ENCODE data around the gene CBR1. TPM values are rescaled to one million over a fixed set of nuclear protein-coding genes. Genes with fewer than 3 reads are reported as not detected.

The CBR1 gene
- total RNA-seq = 60.8 and 83.1 TPM in 2 replicates
- 45.1 and 49.5 TPM in 2 replicates for polyA plus RNA-seq

DNA sequence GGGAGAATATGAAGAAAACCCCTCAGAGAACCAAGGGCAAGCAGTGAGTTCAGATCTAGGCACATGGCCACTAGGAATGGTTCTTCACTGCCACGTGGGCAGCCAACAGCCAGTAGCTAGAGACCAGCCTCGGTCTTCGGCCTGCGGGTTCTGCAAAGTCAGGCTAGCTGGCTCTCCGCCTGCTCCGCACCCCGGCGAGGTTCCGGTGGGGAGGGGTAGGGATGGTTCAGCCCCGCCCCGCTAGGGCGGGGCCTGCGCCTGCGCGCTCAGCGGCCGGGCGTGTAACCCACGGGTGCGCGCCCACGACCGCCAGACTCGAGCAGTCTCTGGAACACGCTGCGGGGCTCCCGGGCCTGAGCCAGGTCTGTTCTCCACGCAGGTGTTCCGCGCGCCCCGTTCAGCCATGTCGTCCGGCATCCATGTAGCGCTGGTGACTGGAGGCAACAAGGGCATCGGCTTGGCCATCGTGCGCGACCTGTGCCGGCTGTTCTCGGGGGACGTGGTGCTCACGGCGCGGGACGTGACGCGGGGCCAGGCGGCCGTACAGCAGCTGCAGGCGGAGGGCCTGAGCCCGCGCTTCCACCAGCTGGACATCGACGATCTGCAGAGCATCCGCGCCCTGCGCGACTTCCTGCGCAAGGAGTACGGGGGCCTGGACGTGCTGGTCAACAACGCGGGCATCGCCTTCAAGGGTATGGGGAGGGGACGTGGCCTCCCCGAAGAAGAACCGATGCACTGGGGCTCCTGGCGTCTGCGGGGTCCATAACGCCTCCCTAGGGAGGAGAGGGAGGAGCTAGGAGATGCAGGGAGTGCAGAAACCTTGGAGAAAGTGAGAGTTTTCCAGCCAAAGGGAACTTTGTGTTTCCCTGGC is at the start of gene CBR1:
Gene CBR1 (plus strand): TSS at position 312 of the 871 bp plus-strand sequence. CDS start 92 bp downstream, at position 404.
- H3K27me3 ChIP-seq = no peaks in the 10 kb centered on the region
- DNase-seq (ENCODE audit: low read depth in 1 of 2, low spot score in 1 of 2) = peak; percentile 78 to 97
- H3K4me3 ChIP-seq = peak within 1 kb of the TSS; percentile 62
- no peak for TF ChIP-seq CTCF (IDR thresholded peaks at IDR 0.05; ENCODE audit: low read depth, low read length)
- H3K27ac ChIP-seq = no peak within 1 kb of the TSS
- no peaks in the 10 kb centered on the region for H3K36me3 ChIP-seq
- no peaks in the 10 kb centered on the region for H3K9me3 ChIP-seq (ENCODE audit: low read depth)
- peaks cover 5% of the 10 kb centered on the region for H3K4me1 ChIP-seq (ENCODE audit: low read depth)

- H3K27ac ChIP-seq = no peak overlapping the region
- H3K27me3 ChIP-seq = peaks cover 7% of the 10 kb centered on the region
- no peaks in the 10 kb centered on the region for H3K36me3 ChIP-seq
- no peaks in the 10 kb centered on the region for H3K9me3 ChIP-seq (ENCODE audit: low read depth)
- H3K4me3 ChIP-seq = no peak overlapping the region
- no peak for TF ChIP-seq CTCF (IDR thresholded peaks at IDR 0.05; ENCODE audit: low read depth, low read length)
- DNase-seq (ENCODE audit: low read depth in 1 of 2, low spot score in 1 of 2) = no peak
- H3K4me1 ChIP-seq (ENCODE audit: low read depth) = peaks cover 5% of the 10 kb centered on the region
Measured at GRCh38 chr21:36021251-36021837, 48.5 kb upstream of the CBR1 start.

DNA sequence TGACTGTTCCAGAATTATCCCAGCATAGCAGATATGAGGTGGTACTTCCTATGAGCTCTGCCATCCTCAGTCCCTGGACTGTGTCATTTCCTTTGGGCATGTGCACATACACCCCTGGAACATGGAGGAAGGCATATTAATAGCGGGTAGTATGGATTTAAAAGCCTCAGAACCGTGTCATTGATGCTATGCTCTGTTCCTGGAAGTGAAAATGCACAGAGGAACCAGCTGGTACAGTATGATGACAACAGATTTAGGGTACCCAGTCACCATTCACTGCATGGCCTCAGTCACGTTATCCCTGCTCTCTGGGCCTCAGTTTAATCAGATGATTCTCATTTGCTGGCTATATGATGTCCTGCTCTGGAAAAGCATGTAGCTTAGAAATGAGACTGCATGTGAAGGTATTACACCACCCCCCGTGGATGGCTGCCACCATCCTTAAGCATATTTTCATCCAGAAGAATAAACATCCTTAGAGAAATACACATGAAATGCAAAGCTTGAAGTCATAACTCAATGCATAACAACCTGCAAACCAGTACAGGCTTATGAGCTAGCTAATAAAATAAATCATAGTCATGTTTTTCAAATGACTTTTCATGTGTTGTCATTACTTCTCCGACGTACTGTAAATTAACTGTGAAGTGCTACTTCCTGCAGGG is 47.3 kb upstream of the CBR1 start:
- H3K27ac ChIP-seq = no peak overlapping the region
- no peak for TF ChIP-seq CTCF (IDR thresholded peaks at IDR 0.05; ENCODE audit: low read depth, low read length)
- H3K27me3 ChIP-seq = peaks cover 7% of the 10 kb centered on the region
- H3K9me3 ChIP-seq (ENCODE audit: low read depth) = no peaks in the 10 kb centered on the region
- peaks cover 10% of the 10 kb centered on the region for H3K4me1 ChIP-seq (ENCODE audit: low read depth)
- H3K4me3 ChIP-seq = no peak overlapping the region
- DNase-seq (ENCODE audit: low read depth in 1 of 2, low spot score in 1 of 2) = no peak
- H3K36me3 ChIP-seq = no peaks in the 10 kb centered on the region

DNA sequence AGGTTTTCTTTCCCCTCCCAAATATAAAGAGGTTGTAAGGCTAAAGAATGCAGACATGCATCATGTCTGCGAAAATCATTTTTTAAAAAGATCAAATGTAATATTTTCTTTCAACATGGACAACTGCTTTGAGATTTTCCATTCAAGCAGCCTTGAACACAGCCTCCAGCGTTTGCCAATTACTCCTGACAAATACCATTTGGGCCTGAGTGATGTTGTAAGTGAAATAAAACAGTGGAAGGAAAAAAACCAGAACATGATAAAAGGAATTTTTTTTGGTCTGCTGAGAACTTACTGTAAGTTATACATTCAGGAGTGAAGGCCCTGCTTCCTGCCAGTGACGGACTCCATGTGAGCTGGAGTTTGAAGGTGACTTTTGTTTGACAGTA is 46.7 kb upstream of the CBR1 start:
- Histone ChIP-seq H3K9me3 (ENCODE audit: low read depth) (no peaks in the 10 kb centered on the region), H3K4me1 (ENCODE audit: low read depth) (peaks cover 10% of the 10 kb centered on the region), H3K27me3 (peaks cover 7% of the 10 kb centered on the region), H3K36me3 (no peaks in the 10 kb centered on the region), H3K27ac (no peak overlapping the region), H3K4me3 (no peak overlapping the region)
- peak; percentile 16 to 54 for DNase-seq (ENCODE audit: low read depth in 1 of 2, low spot score in 1 of 2)
- TF ChIP-seq CTCF (IDR thresholded peaks at IDR 0.05; ENCODE audit: low read depth, low read length) = no peak

DNA sequence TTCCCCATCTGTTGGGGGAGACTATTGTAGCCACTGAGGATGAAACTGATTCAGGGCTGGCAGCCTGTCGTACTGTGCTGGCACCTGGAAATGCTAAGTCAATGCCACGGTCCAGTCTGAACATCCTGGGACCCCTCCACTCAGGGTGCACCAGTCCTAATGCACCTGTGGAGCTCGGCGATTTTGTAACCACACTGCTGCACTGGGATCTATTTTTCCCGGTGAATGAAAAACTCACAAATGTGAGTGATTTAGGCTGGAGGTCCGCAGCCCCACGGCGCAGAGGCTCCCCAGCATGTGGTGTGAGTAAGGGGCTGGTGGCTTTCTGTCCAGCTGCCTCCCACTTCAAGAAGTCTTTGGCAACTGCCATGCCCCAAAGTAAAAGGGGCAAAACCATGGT is 45.0 kb upstream of the CBR1 start:
- no peak overlapping the region for H3K27ac ChIP-seq
- H3K27me3 ChIP-seq = peaks cover 7% of the 10 kb centered on the region
- H3K4me1 ChIP-seq (ENCODE audit: low read depth) = peaks cover 10% of the 10 kb centered on the region
- H3K9me3 ChIP-seq (ENCODE audit: low read depth) = no peaks in the 10 kb centered on the region
- H3K4me3 ChIP-seq = no peak overlapping the region
- DNase-seq (ENCODE audit: low read depth in 1 of 2, low spot score in 1 of 2) = no peak
- no peak for TF ChIP-seq CTCF (IDR thresholded peaks at IDR 0.05; ENCODE audit: low read depth, low read length)
- no peaks in the 10 kb centered on the region for H3K36me3 ChIP-seq
